Astrocyte (in vitro differentiated cells and primary cell): ENCODE data around the gene BCAS1. TPM values are rescaled to one million over a fixed set of nuclear protein-coding genes. Genes with fewer than 3 reads are reported as not detected.

ENCODE experiments used
- DNase-seq: peaks from one replicate; pipeline ENCODE4 v3.0.0-alpha.2; 2010; ENCODE audit warnings: low read depth
- FAIRE-seq: peaks from 2 replicates; lab custom pipeline; 2011; peaks lifted over from hg19 to GRCh38; lab: Jason Lieb, UNC
- H2AFZ ChIP-seq: 2 replicates; pipeline ENCODE4 v1.6.0; 2012; ENCODE audit warnings: low read depth, low read length, inconsistent platforms
- H3K27ac ChIP-seq: 2 replicates; pipeline ENCODE4 v1.5.1; 2011; ENCODE audit warnings: low read depth, low read length, inconsistent platforms
- H3K27me3 ChIP-seq: 2 replicates; pipeline ENCODE4 v1.6.0; 2011; ENCODE audit warnings: low read length, inconsistent platforms; ENCODE audit not compliant: insufficient read depth
- H3K36me3 ChIP-seq: 2 replicates; pipeline ENCODE4 v1.5.1; 2011; ENCODE audit warnings: low read length, inconsistent platforms; ENCODE audit not compliant: insufficient read depth
- H3K4me1 ChIP-seq: 2 replicates; pipeline ENCODE4 v1.5.1; 2011; ENCODE audit warnings: low read length, inconsistent platforms; ENCODE audit not compliant: insufficient read depth
- H3K4me2 ChIP-seq: 2 replicates; pipeline ENCODE4 v1.6.0; 2012; ENCODE audit warnings: low read length, inconsistent platforms
- H3K4me3 ChIP-seq: 2 replicates; pipeline ENCODE4 v1.5.1; 2011; ENCODE audit warnings: low read depth, mild to moderate bottlenecking, low read length, inconsistent platforms; ENCODE audit not compliant: insufficient read depth
- H3K79me2 ChIP-seq: 2 replicates; pipeline ENCODE4 v1.6.0; 2012; ENCODE audit warnings: mild to moderate bottlenecking, low read length, inconsistent platforms; ENCODE audit not compliant: insufficient read depth
- H3K9ac ChIP-seq: 2 replicates; pipeline ENCODE4 v1.6.0; 2012; ENCODE audit warnings: mild to moderate bottlenecking, low read length, inconsistent platforms
- H3K9me3 ChIP-seq: 2 replicates; pipeline ENCODE4 v1.5.1; 2012; ENCODE audit warnings: low read depth, mild to moderate bottlenecking, low read length, inconsistent platforms; ENCODE audit not compliant: insufficient read depth
- H4K20me1 ChIP-seq: 2 replicates; pipeline ENCODE4 v1.6.0; 2012; ENCODE audit warnings: low read length, inconsistent platforms; ENCODE audit not compliant: insufficient read depth
- H3K27ac Mint-ChIP-seq: one replicate; pipeline ENCODE4 v1.8.0; 2021; ENCODE audit warnings: mild to moderate bottlenecking, mixed read lengths; ENCODE audit not compliant: unreplicated experiment
- H3K27me3 Mint-ChIP-seq: one replicate; pipeline ENCODE4 v1.8.0; 2021; ENCODE audit warnings: low read depth, mixed read lengths; ENCODE audit not compliant: unreplicated experiment
- H3K36me3 Mint-ChIP-seq: one replicate; pipeline ENCODE4 v1.8.0; 2021; ENCODE audit warnings: low read depth, mixed read lengths; ENCODE audit not compliant: unreplicated experiment
- H3K4me1 Mint-ChIP-seq: one replicate; pipeline ENCODE4 v1.8.0; 2021; ENCODE audit warnings: low read depth, mixed read lengths; ENCODE audit not compliant: unreplicated experiment
- H3K4me3 Mint-ChIP-seq: one replicate; pipeline ENCODE4 v1.8.0; 2021; ENCODE audit warnings: mild to moderate bottlenecking, moderate library complexity, mixed read lengths; ENCODE audit not compliant: unreplicated experiment
- H3K9me3 Mint-ChIP-seq: one replicate; pipeline ENCODE4 v1.8.0; 2021; ENCODE audit warnings: mild to moderate bottlenecking, mixed read lengths; ENCODE audit not compliant: unreplicated experiment
- EZH2 ChIP-seq: IDR thresholded peaks from 2 replicates; pipeline ENCODE4 v1.6.1; 2012; ENCODE audit warnings: mild to moderate bottlenecking, low read length, inconsistent platforms; ENCODE audit not compliant: insufficient read depth
- total RNA-seq: library from RNA; stranded (reverse); gene quantifications from 2 replicates; pipeline ENCODE4 v1.2.1, GENCODE V29; 2021
- TF ChIP-seq, protein P1 (sequence below): IDR thresholded peaks from 2 replicates; pipeline ENCODE4 v1.5.1; 2011; ENCODE audit warnings: low read depth, mild to moderate bottlenecking, inconsistent platforms, low read length, moderate library complexity; ENCODE audit not compliant: insufficient read depth

BCAS1 gene
- total RNA-seq, 1 donor from 2014 or later = not detected

GRCh38 chr20:53905019-53905819 is 165.2 kb downstream of the BCAS1 start:
- no peak for TF ChIP-seq EZH2
- TF ChIP-seq, protein P1, sequence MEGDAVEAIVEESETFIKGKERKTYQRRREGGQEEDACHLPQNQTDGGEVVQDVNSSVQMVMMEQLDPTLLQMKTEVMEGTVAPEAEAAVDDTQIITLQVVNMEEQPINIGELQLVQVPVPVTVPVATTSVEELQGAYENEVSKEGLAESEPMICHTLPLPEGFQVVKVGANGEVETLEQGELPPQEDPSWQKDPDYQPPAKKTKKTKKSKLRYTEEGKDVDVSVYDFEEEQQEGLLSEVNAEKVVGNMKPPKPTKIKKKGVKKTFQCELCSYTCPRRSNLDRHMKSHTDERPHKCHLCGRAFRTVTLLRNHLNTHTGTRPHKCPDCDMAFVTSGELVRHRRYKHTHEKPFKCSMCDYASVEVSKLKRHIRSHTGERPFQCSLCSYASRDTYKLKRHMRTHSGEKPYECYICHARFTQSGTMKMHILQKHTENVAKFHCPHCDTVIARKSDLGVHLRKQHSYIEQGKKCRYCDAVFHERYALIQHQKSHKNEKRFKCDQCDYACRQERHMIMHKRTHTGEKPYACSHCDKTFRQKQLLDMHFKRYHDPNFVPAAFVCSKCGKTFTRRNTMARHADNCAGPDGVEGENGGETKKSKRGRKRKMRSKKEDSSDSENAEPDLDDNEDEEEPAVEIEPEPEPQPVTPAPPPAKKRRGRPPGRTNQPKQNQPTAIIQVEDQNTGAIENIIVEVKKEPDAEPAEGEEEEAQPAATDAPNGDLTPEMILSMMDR = no peak
- DNase-seq = no peak
- Histone ChIP-seq H3K9me3 (no peaks in the 10 kb centered on the region), H4K20me1 (no peaks in the 10 kb centered on the region), H3K36me3 (no peaks in the 10 kb centered on the region), H3K27ac (no peak overlapping the region), H3K4me1 (peaks cover 38% of the 10 kb centered on the region), H3K4me2 (no peak overlapping the region), H3K79me2 (no peaks in the 10 kb centered on the region), H2AFZ (no peak overlapping the region), H3K27me3 (no peaks in the 10 kb centered on the region), H3K4me3 (no peak overlapping the region), H3K9ac (no peak overlapping the region)
- FAIRE-seq = no peak
- no peaks in the 10 kb centered on the region for H3K36me3 Mint-ChIP-seq
- peaks cover 29% of the 10 kb centered on the region for H3K4me1 Mint-ChIP-seq
- no peaks in the 10 kb centered on the region for H3K27me3 Mint-ChIP-seq
- no peaks in the 10 kb centered on the region for H3K9me3 Mint-ChIP-seq
- no peak overlapping the region for H3K4me3 Mint-ChIP-seq
- H3K27ac Mint-ChIP-seq = no peak overlapping the region

DNA sequence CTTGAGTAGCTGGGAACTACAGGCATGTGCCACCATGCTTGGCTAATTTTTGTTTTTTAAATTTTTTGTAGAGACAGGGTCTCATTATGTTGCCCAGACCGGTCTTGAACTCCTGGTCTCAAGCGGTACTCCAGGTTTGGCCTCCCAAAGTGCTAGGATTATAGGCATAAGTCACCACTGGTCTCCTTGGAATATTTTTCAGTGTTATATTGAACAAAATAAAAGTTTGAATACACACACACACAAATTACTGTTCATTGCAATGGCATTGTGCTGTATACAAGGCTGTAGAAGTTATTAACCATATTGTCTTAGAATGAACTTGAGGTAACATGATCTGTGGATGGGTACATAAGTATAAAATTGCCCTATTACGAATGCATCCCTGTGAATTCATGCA is 166.1 kb downstream of the BCAS1 start:
- Histone ChIP-seq H3K9me3 (no peaks in the 10 kb centered on the region), H2AFZ (no peak overlapping the region), H3K9ac (no peak overlapping the region), H3K27me3 (no peaks in the 10 kb centered on the region), H4K20me1 (no peaks in the 10 kb centered on the region), H3K4me2 (no peak overlapping the region), H3K36me3 (no peaks in the 10 kb centered on the region), H3K4me1 (peaks cover 47% of the 10 kb centered on the region), H3K4me3 (no peak overlapping the region), H3K79me2 (no peaks in the 10 kb centered on the region), H3K27ac (no peak overlapping the region)
- Mint-ChIP-seq H3K4me3 (no peak overlapping the region), H3K4me1 (peaks cover 38% of the 10 kb centered on the region), H3K27ac (peak overlapping the region; percentile 12), H3K27me3 (no peaks in the 10 kb centered on the region), H3K9me3 (no peaks in the 10 kb centered on the region), H3K36me3 (no peaks in the 10 kb centered on the region)
- no peak for TF ChIP-seq EZH2
- TF ChIP-seq, protein P1 = no peak
- DNase-seq (no peak), FAIRE-seq (no peak)

DNA sequence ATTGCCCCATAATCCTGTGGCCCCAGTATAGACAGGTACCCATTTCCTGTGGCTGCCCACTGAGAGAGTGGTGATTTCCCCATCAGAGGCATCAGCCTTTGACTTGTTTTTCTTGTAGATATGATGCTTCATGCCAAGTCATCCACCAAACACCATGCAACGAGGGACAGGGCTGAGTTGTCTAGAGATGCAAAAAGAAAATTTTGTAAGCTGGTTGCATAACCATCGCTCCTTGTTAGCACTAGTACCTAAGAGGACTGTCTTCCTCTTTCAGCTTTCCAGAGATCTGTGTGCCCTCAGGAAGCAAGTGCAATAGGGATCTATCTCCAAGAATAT is 166.8 kb downstream of the BCAS1 start:
- H3K36me3 Mint-ChIP-seq = no peaks in the 10 kb centered on the region
- no peak for FAIRE-seq
- no peak overlapping the region for H3K9ac ChIP-seq

More for the DNA sequence above, 166.8 kb downstream of the BCAS1 start:
- Mint-ChIP-seq H3K4me3 (no peak overlapping the region), H3K27ac (no peak overlapping the region), H3K4me1 (peaks cover 41% of the 10 kb centered on the region), H3K9me3 (no peaks in the 10 kb centered on the region), H3K27me3 (no peaks in the 10 kb centered on the region)
- Histone ChIP-seq H3K36me3 (no peaks in the 10 kb centered on the region), H4K20me1 (no peaks in the 10 kb centered on the region), H3K9me3 (no peaks in the 10 kb centered on the region), H3K4me3 (no peak overlapping the region), H2AFZ (no peak overlapping the region), H3K4me1 (peaks cover 52% of the 10 kb centered on the region), H3K4me2 (no peak overlapping the region), H3K79me2 (no peaks in the 10 kb centered on the region), H3K27me3 (no peaks in the 10 kb centered on the region), H3K27ac (no peak overlapping the region)
- TF ChIP-seq, protein P1 = no peak
- TF ChIP-seq EZH2 = no peak
- DNase-seq = no peak
